ENCODE measurements around the gene MEIS2.

DNA sequence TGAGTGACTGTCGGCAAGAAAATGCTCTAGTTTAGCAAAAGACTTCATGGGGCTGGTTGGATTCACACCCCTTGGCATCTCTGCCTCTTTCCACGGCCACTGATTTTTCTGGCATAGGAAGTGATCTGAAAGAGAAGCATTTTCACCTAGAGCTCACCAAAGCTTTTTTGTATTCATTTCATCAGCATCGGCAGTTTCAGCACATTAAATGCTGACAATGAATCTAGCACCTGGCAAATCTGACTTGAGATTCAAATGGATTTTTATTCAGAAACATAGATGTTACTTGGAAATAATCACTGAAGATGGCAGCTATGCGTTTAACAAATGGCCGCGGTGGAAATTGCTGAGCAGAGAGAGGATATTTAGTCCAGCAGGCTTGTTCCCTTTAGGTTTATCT lies 155.9 kb downstream of the MEIS2 start:
- TF ChIP-seq, protein P1, sequence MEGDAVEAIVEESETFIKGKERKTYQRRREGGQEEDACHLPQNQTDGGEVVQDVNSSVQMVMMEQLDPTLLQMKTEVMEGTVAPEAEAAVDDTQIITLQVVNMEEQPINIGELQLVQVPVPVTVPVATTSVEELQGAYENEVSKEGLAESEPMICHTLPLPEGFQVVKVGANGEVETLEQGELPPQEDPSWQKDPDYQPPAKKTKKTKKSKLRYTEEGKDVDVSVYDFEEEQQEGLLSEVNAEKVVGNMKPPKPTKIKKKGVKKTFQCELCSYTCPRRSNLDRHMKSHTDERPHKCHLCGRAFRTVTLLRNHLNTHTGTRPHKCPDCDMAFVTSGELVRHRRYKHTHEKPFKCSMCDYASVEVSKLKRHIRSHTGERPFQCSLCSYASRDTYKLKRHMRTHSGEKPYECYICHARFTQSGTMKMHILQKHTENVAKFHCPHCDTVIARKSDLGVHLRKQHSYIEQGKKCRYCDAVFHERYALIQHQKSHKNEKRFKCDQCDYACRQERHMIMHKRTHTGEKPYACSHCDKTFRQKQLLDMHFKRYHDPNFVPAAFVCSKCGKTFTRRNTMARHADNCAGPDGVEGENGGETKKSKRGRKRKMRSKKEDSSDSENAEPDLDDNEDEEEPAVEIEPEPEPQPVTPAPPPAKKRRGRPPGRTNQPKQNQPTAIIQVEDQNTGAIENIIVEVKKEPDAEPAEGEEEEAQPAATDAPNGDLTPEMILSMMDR (IDR thresholded peaks at IDR 0.05), result no peak
- TF ChIP-seq POLR2A (IDR thresholded peaks at IDR 0.05), result no peak

Measured in Peyer's patch (tissue), 4 donors.